Glomerular visceral epithelial cell (primary cell): ENCODE results near the gene HOXC11.

ENCODE experiments used
- DNase-seq: peaks from one replicate; pipeline ENCODE4 v3.0.0-alpha.2; 2016; ENCODE audit errors: extremely low spot score

HOXC11 gene

DNA sequence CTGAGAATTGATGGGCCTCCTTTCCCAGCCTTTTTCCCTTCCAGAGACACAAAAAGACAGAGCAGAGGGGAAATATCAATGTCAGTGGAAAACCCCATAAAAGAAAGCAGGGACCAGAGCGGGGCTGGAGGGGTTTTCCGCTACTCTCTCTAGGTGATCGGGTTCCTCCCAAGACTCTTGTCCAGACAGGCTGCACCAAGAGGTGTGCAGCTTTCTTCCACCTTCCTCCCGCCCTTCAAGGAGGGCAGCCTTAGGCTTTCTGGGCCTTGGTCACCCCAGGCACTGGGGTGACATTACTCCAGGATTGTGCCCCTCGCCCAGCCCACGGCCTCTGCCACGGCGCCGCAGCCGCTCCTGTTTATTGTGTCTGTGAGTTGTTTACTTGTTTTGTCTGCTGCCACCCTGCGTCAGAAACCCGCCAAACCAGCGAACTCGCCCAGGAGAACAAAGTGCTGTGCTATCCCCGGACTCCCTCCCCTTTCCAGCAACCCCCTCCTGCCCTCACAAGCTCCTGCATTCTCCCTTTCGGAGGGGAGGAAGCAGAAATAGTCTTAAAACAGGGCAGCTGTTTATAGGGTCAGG, 48.6 kb downstream of the HOXC11 start:
- DNase-seq: no peak

DNA sequence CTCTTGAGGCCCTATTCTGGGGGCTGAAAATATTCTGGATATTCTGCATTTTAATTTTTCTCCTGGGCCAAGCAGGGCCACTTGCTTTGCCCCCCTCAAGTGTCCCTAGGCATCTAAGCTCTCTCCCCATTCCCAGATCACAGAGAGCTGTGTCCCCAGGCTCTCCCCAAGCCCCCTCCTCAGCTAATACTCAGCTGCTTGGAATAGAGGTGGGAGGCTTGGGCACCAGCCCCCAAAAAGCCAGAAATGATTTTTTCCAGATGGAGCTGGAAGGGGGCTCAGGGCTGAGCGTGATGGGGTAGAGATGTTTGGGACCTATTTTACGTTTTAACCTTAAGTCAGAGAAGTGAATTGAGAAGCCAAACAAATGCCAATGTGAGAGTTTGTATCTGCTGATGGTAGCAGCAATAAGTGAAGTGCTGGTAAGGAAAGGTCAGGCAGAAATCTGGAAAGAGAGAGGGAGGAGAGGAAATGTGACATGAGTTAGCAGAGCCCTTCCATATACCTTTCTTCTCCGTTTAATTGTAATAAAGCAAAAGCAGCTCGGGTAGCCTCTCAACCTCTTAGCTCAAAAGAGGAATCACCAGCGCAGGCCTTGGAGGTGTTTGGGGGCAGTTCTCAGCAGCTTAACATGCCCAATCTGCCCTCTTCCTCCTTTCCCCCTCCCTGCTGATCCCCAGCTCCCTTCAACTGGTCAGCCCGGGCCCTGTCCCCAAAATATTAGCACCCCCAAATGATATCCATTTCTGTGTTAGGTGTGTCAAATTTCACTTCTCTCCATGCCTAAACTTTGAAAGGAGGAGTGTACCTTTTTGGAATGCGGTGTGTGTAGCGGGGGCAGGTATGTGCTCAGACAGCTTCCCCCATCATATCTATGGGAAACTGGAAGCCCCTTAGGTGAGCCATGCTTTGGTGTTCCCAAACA, 50.3 kb downstream of the HOXC11 start:
- no peak for DNase-seq

DNA sequence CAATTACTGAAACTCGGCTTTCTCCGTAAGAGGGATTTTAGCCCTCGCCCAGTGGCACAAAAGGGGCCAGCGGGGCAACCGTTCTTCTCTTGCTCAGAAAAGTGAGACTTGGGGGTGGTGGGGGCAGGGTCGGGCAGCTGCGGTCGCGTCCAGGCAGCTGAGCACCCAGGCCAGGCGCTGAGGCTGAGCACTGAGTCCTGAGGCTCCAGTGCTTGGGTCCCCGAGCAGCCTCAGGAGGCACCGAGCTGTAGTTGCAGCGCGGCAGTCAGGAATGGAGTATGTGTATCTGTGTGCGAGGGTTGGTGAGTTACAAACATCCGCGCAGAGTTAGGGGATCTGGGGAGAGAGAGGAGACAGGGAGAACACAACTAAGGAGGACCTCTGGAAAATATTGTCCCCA, 51.2 kb downstream of the HOXC11 start:
- no peak for DNase-seq

- no peak for DNase-seq
Measured at GRCh38 chr12:54024581-54025305, 51.8 kb downstream of the HOXC11 start.

- DNase-seq: no peak
Measured at GRCh38 chr12:54025499-54026405, 52.8 kb downstream of the HOXC11 start.

GRCh38 chr12:54026640-54027441, 53.9 kb downstream of the HOXC11 start:
- DNase-seq: no peak
